K562 (cell line): ENCODE results near the gene MAPT. TPM values are rescaled to one million over a fixed set of nuclear protein-coding genes. Genes with fewer than 3 reads are reported as not detected.
"Not testable (repeated sequence)": the region's sequence is repeated elsewhere in the genome, so short reads cannot be mapped to it uniquely, and the experiment has no call there.

Experiments used
- ATAC-seq: fragments of 200-7000 bp; cut with Tn5 transposase; 3 replicates; pipeline ENCODE4 v1.9.1; 2020; ENCODE audit warnings: moderate library complexity
- BruUV-seq: library from RNA; stranded (reverse); fragments of 400-500 nt; replicated peaks from 2 replicates; lab custom pipeline; 2021; lab: Mats Ljungman, UMichigan
- CTCF ChIA-PET: fragments of 300-600 bp; formaldehyde crosslinking; extraction: SDS; loops from one replicate; lab custom pipeline; 2021; ENCODE audit warnings: low intra/inter-chr PET ratio; lab: Yijun Ruan, JAX
- POLR2A ChIA-PET: fragments of 300-600, 350-650 bp; sonication (Branson Sonifier 250); formaldehyde crosslinking; extraction: SDS; loops from one replicate; lab custom pipeline; 2021; ENCODE audit warnings: antibody characterized with exemption, inconsistent platforms; lab: Yijun Ruan, JAX
- DNase-seq, 4 experiments: peaks; one replicate each; pipeline versions ENCODE4 v3.0.0 to v3.0.0-alpha.2; 2011 to 2018; ENCODE audit warnings: low spot score in 3 of 4, mixed read lengths in 3 of 4; ENCODE audit errors: extremely low read depth in 1 of 4
- FAIRE-seq: peaks from 2 replicates; lab custom pipeline; 2011; peaks lifted over from hg19 to GRCh38; lab: Jason Lieb, UNC
- H2AFZ ChIP-seq: 2 replicates; pipeline ENCODE4 v1.6.0; 2011; ENCODE audit warnings: low read depth, low read length, control low read depth, inconsistent platforms
- H3K27ac ChIP-seq: fragments of 200-600 bp; 3 replicates; pipeline ENCODE4 v1.8.0; 2011; ENCODE audit warnings: low read depth, mild to moderate bottlenecking, control low read depth, inconsistent platforms, low read length, moderate library complexity, mixed read lengths; ENCODE audit errors: extremely low read depth
- H3K27me3 ChIP-seq, 2 experiments: fragments of 300-600 bp in 1 of 2; 2 replicates in 1 of 2; 3 replicates in 1 of 2; pipeline versions ENCODE4 v1.6.0 to v1.8.0; 2011; ENCODE audit warnings: inconsistent platforms in 2 of 2, low read length in 2 of 2, mild to moderate bottlenecking in 1 of 2, mixed read lengths in 1 of 2, moderate library complexity in 1 of 2; ENCODE audit not compliant: control insufficient read depth in 2 of 2, insufficient read depth in 2 of 2
- H3K36me3 ChIP-seq: fragments of 300-600 bp; 3 replicates; pipeline ENCODE4 v1.8.0; 2011; ENCODE audit warnings: mild to moderate bottlenecking, low read length, inconsistent platforms; ENCODE audit not compliant: control insufficient read depth, insufficient read depth
- H3K4me1 ChIP-seq, 2 experiments: fragments of 200-600 bp in 1 of 2; replicated peaks in 1 of 2; 2 replicates in 1 of 2; 3 replicates in 1 of 2; pipeline versions ENCODE4 v1.5.1 to v1.8.0; 2011; ENCODE audit warnings: inconsistent platforms in 2 of 2, low read length in 2 of 2, mild to moderate bottlenecking in 1 of 2, mixed read lengths in 1 of 2, moderate library complexity in 1 of 2; ENCODE audit not compliant: control insufficient read depth in 2 of 2, insufficient read depth in 2 of 2
- H3K4me2 ChIP-seq: 2 replicates; pipeline ENCODE4 v1.6.1; 2011; ENCODE audit warnings: low read length, control low read depth, inconsistent platforms, mixed read lengths; ENCODE audit not compliant: insufficient read depth
- H3K4me3 ChIP-seq: fragments of 200-600 bp; sonication (generic), shearing (Covaris generic); 2 replicates; pipeline ENCODE4 v1.5.1; 2016; ENCODE audit warnings: control low read depth, inconsistent platforms
- H3K79me2 ChIP-seq: fragments of 200-600 bp; 3 replicates; pipeline ENCODE4 v1.8.0; 2011; ENCODE audit warnings: low read length, inconsistent platforms; ENCODE audit not compliant: control insufficient read depth, insufficient read depth
- H3K9ac ChIP-seq, 2 experiments: 2 replicates each; pipeline versions ENCODE4 v1.6.0 to v1.6.1; 2011; ENCODE audit warnings: low read depth in 2 of 2, low read length in 2 of 2, control low read depth in 1 of 2, inconsistent platforms in 1 of 2, mild to moderate bottlenecking in 1 of 2, mixed read lengths in 1 of 2; ENCODE audit not compliant: insufficient read depth in 1 of 2
- H3K9me1 ChIP-seq: one replicate; pipeline ENCODE4 v1.6.0; 2011; ENCODE audit warnings: inconsistent platforms, mild to moderate bottlenecking, low read length, moderate library complexity; ENCODE audit not compliant: control insufficient read depth, insufficient read depth
- H3K9me3 ChIP-seq: replicated peaks from 2 replicates; pipeline ENCODE4 v1.5.1; 2011; ENCODE audit warnings: low read depth, low read length, inconsistent platforms; ENCODE audit not compliant: control insufficient read depth, insufficient read depth
- H4K20me1 ChIP-seq: replicated peaks from 2 replicates; pipeline ENCODE4 v1.6.1; 2011; ENCODE audit warnings: low read length, inconsistent platforms, mixed read lengths; ENCODE audit not compliant: control insufficient read depth, insufficient read depth
- EZH2 ChIP-seq: IDR thresholded peaks from 2 replicates; pipeline ENCODE4 v1.6.1; 2012; ENCODE audit warnings: low read depth, mild to moderate bottlenecking, inconsistent platforms, low read length, borderline replicate concordance
- RBM34 ChIP-seq: fragments of 200-400 bp; formaldehyde crosslinking; IDR thresholded peaks from 2 replicates; pipeline ENCODE4 v1.6.1; 2018; ENCODE audit warnings: low read length, borderline replicate concordance; ENCODE audit not compliant: insufficient read depth
- WGBS: fragments of 100-300 bp; shearing (Covaris generic); methylation state at CpG from one replicate; pipeline ENCODE4 v1.1.6; 2016; ENCODE audit warnings: low coverage, mixed read lengths; ENCODE audit not compliant: insufficient coverage; ENCODE audit errors: missing lambda C conversion rate; 5-methylcytosine and 5-hydroxymethylcytosine counted together
- in situ Hi-C: fragments of 300-500 bp; cut with MboI; formaldehyde crosslinking; loops from 4 replicates; pipeline ENCODE4 v1.15.0; 2018; ENCODE audit warnings: inconsistent platforms, mixed read lengths
- intact Hi-C: fragments of 100-400 bp; cut with micrococcal nuclease; formaldehyde crosslinking; loops from 2 replicates; pipeline ENCODE4 v1.14.2; 2022
- polyA plus RNA-seq, 8 experiments: library from polyadenylated mRNA; depleted of rRNA in 4 of 8; stranded (reverse) in 5 of 8; unstranded in 3 of 8; fragments of >200 nt; fragmentation: Nextera tagmentation in 2 of 8; fragmentation: Illumina TruSeq in 1 of 8; extraction: Ambion mirVana in 2 of 8; extraction: Trizol in 1 of 8; gene quantifications; 2 replicates each; pipeline versions ENCODE4 v1.2.1 to v1.2.3, GENCODE V29; 2011 to 2014; ENCODE audit warnings: inconsistent platforms in 1 of 8, missing spikeins in 1 of 8
- total RNA-seq, 7 experiments: library from RNA; depleted of rRNA in 6 of 7; stranded (reverse); fragments of >200 nt in 6 of 7; fragmentation: Illumina TruSeq in 2 of 7; extraction: Trizol in 2 of 7; gene quantifications; 2 replicates each; pipeline versions ENCODE4 v1.2.1 to v1.2.3, GENCODE V29; 2011 to 2021; ENCODE audit warnings: low replicate concordance in 1 of 7
- TF ChIP-seq, protein P1 (sequence below), 2 experiments: fragments of 450-650 bp; formaldehyde crosslinking in 1 of 2; IDR thresholded peaks; 2 replicates each; pipeline versions ENCODE4 v1.4.0 to v1.6.1; 2014 to 2020; ENCODE audit warnings: mild to moderate bottlenecking in 2 of 2, borderline replicate concordance in 1 of 2, low read depth in 1 of 2

The MAPT gene
- total and polyA plus RNA-seq, 9 of the 15 experiments (the other 6 are each of a cell fraction or from before 2014, with no cell fraction given): 0.04 to 1.1 (median 0.36) TPM

DNA sequence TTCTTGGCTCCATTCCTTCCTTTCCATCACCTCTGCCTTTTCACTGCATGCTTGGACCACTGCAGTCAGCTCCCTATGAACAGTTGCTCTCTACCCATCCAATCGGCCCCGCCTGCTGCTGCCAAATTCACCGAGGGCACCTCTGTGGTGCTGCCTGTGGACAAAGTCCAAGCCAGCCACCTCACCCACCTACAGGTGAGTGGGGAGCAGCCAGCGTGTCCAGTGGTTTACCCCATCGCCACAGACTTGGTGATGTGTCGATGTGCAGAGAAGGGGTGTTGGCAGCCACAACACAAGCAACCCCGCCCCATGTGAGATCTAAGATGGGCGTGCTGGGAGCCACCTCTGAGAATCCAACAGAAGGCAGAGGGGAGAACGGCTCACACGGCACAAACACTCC is 61.0 kb downstream of the MAPT start (continued):
- no peak for TF ChIP-seq RBM34

DNA sequence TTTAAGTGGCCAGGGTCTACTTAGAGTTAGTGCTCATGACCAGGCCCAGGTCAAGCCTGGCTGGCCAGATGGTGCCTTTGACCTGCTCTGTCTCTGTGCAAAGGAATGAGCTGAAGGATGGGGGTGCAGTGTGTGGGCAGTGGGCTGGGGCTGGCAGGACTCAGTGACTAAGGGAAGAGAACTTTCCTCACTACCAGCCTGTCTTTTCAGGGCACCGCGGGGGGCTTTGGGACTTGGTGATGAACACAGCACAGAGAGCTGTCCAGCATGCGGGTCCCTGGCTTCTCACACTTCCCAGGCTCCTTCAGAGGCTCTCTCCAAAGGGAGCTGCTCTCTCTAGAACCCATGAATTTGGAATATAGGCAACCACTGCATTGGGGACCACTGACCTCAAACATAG is 61.7 kb downstream of the MAPT start:
- ATAC-seq (no peak), DNase-seq (no peak)
- intact Hi-C loops (no loop called here), in situ Hi-C loops (no loop called here)
- no peak overlapping the region for H3K27ac ChIP-seq
- POLR2A ChIA-PET: no interaction called here
- TF ChIP-seq, protein P1, sequence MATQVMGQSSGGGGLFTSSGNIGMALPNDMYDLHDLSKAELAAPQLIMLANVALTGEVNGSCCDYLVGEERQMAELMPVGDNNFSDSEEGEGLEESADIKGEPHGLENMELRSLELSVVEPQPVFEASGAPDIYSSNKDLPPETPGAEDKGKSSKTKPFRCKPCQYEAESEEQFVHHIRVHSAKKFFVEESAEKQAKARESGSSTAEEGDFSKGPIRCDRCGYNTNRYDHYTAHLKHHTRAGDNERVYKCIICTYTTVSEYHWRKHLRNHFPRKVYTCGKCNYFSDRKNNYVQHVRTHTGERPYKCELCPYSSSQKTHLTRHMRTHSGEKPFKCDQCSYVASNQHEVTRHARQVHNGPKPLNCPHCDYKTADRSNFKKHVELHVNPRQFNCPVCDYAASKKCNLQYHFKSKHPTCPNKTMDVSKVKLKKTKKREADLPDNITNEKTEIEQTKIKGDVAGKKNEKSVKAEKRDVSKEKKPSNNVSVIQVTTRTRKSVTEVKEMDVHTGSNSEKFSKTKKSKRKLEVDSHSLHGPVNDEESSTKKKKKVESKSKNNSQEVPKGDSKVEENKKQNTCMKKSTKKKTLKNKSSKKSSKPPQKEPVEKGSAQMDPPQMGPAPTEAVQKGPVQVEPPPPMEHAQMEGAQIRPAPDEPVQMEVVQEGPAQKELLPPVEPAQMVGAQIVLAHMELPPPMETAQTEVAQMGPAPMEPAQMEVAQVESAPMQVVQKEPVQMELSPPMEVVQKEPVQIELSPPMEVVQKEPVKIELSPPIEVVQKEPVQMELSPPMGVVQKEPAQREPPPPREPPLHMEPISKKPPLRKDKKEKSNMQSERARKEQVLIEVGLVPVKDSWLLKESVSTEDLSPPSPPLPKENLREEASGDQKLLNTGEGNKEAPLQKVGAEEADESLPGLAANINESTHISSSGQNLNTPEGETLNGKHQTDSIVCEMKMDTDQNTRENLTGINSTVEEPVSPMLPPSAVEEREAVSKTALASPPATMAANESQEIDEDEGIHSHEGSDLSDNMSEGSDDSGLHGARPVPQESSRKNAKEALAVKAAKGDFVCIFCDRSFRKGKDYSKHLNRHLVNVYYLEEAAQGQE (IDR thresholded peaks at IDR 0.05; ENCODE audit: borderline replicate concordance): 0 out of 2 replicates have a peak, but pooled peaks have one; percentile 8
- TF ChIP-seq, protein P1 (CRISPR knock-in tag; IDR thresholded peaks at IDR 0.05; ENCODE audit: low read depth): no peak
- TF ChIP-seq EZH2: no peak
- TF ChIP-seq, all 486 proteins: peak for 1
- Histone ChIP-seq H3K9me3 (no peaks in the 10 kb centered on the region), H3K4me1 (peaks cover 3 to 8% of the 10 kb centered on the region in 2 experiments; a peak in 2 of 5 replicates), H3K4me2 (no peak overlapping the region), H3K9ac (no peak overlapping the region), H2AFZ (no peak overlapping the region), H3K4me3 (no peak overlapping the region), H4K20me1 (no peaks in the 10 kb centered on the region), H3K9me1 (no peaks in the 10 kb centered on the region), H3K36me3 (no peaks in the 10 kb centered on the region), H3K79me2 (no peaks in the 10 kb centered on the region), H3K27me3 (peaks cover 2 to 35% of the 10 kb centered on the region in 2 experiments; a peak in 3 of 5 replicates)
- no peak for FAIRE-seq
- 14% methylated on average over 3 of the region's 3 CpGs for WGBS
- CTCF ChIA-PET: no interaction called here
- BruUV-seq: no TSS peak

DNA sequence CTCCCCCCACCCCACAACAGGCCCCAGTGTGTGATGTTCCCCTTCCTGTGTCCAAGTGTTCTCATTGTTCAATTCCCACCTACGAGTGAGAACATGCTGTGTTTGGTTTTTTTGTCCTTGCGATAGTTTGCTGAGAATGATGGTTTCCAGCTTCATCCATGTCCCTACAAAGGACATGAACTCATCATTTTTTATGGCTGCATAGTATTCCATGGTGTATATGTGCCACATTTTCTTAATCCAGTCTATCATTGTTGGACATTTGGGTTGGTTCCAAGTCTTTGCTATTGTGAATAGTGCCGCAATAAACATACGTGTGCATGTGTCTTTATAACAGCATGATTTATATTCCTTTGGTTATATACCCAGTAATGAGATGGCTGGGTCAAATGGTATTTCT is 62.4 kb downstream of the MAPT start:
- DNase-seq, H2AFZ ChIP-seq, H3K27ac ChIP-seq, ATAC-seq, H3K4me3 ChIP-seq, H3K4me2 ChIP-seq, H3K9ac ChIP-seq, intact Hi-C loops, H3K79me2 ChIP-seq, H3K9me3 ChIP-seq, CTCF ChIA-PET, FAIRE-seq, H3K36me3 ChIP-seq, H4K20me1 ChIP-seq, BruUV-seq, H3K9me1 ChIP-seq, POLR2A ChIA-PET, H3K4me1 ChIP-seq, in situ Hi-C loops: not testable (repeated sequence)
- 3% methylated on average over 2 of the region's 4 CpGs for WGBS
- peaks cover 2 to 41% of the 10 kb centered on the region in 2 experiments; a peak in 4 of 5 replicates for H3K27me3 ChIP-seq
